ENCODE data around the gene AGBL4.

Gene AGBL4

GRCh38 chr1:49351768-49352167 is 672.0 kb downstream of the AGBL4 start:
- no peak for TF ChIP-seq CTCF (conservative IDR thresholded peaks at IDR 0.05; ENCODE audit: low read length)
- H3K4me3 ChIP-seq (ENCODE audit: low read length), result no peak overlapping the region
- peak; percentile 43 for DNase-seq (ENCODE audit: low read depth)

GRCh38 chr1:49346767-49347349 is 676.9 kb downstream of the AGBL4 start:
- DNase-seq (ENCODE audit: low read depth), result no peak
- no peak for TF ChIP-seq CTCF (conservative IDR thresholded peaks at IDR 0.05; ENCODE audit: low read length)

GRCh38 chr1:49340576-49340975 is 683.2 kb downstream of the AGBL4 start:
- DNase-seq (ENCODE audit: low read depth), result no peak
- H3K4me3 ChIP-seq (ENCODE audit: low read length), result no peak overlapping the region
- TF ChIP-seq CTCF (conservative IDR thresholded peaks at IDR 0.05; ENCODE audit: low read length), result no peak

More at GRCh38 chr1:49346767-49347349, 676.9 kb downstream of the AGBL4 start:
- no peak overlapping the region for H3K4me3 ChIP-seq (ENCODE audit: low read length)

GRCh38 chr1:49339043-49339442 is 684.7 kb downstream of the AGBL4 start:
- no peak overlapping the region for H3K4me3 ChIP-seq (ENCODE audit: low read length)
- no peak for TF ChIP-seq CTCF (conservative IDR thresholded peaks at IDR 0.05; ENCODE audit: low read length)
- no peak for DNase-seq (ENCODE audit: low read depth)

- H3K4me3 ChIP-seq (ENCODE audit: low read length), result no peak overlapping the region
- no peak for TF ChIP-seq CTCF (conservative IDR thresholded peaks at IDR 0.05; ENCODE audit: low read length)
- no peak for DNase-seq (ENCODE audit: low read depth)
These were observed 686.5 kb downstream of the AGBL4 start for GRCh38 chr1:49337251-49337650.

- H3K4me3 ChIP-seq (ENCODE audit: low read length), result no peak overlapping the region
- TF ChIP-seq CTCF (conservative IDR thresholded peaks at IDR 0.05; ENCODE audit: low read length), result no peak
- peak; percentile 21 for DNase-seq (ENCODE audit: low read depth)
These were observed 689.8 kb downstream of the AGBL4 start for GRCh38 chr1:49333906-49334305.

- TF ChIP-seq CTCF (conservative IDR thresholded peaks at IDR 0.05; ENCODE audit: low read length), result no peak
- H3K4me3 ChIP-seq (ENCODE audit: low read length), result no peak overlapping the region
- DNase-seq (ENCODE audit: low read depth), result no peak
These were observed 692.5 kb downstream of the AGBL4 start for GRCh38 chr1:49331066-49331852.
